OCI-LY1 (cell line): ENCODE measurements around the gene PSMD2.

Source experiments
- H2AFZ ChIP-seq: fragments of 200-600 bp; sonication (generic), shearing (Covaris generic); 2 replicates; pipeline ENCODE4 v1.6.0; 2014; ENCODE audit warnings: antibody characterized with exemption, mild to moderate bottlenecking, low read length
- H3F3A ChIP-seq: fragments of 200-600 bp; sonication (generic), shearing (Covaris generic); 2 replicates; pipeline ENCODE4 v1.6.0; 2014; ENCODE audit warnings: mild to moderate bottlenecking, antibody characterized with exemption, low read length, moderate library complexity; ENCODE audit not compliant: insufficient read depth
- H3K27ac ChIP-seq: fragments of 200-600 bp; sonication (generic); 2 replicates; pipeline ENCODE4 v1.5.1; 2014; ENCODE audit warnings: low read length, mixed run types, mild to moderate bottlenecking, low read depth; ENCODE audit not compliant: poor library complexity, severe bottlenecking
- H3K27me3 ChIP-seq: fragments of 200-600 bp; sonication (generic); 2 replicates; pipeline ENCODE4 v1.6.0; 2014; ENCODE audit warnings: antibody characterized with exemption, mild to moderate bottlenecking, low read length, moderate library complexity; ENCODE audit not compliant: insufficient read depth
- H3K36me3 ChIP-seq: fragments of 200-600 bp; sonication (generic); 2 replicates; pipeline ENCODE4 v1.6.1; 2014; ENCODE audit warnings: mild to moderate bottlenecking, antibody characterized with exemption, low read length, moderate library complexity, mixed read lengths; ENCODE audit not compliant: insufficient read depth
- H3K4me1 ChIP-seq: fragments of 200-600 bp; sonication (generic); 2 replicates; pipeline ENCODE4 v1.5.1; 2014; ENCODE audit warnings: mild to moderate bottlenecking, low read length, moderate library complexity; ENCODE audit not compliant: insufficient read depth, severe bottlenecking
- H3K4me2 ChIP-seq: fragments of 200-600 bp; sonication (generic), shearing (Covaris generic); 2 replicates; pipeline ENCODE4 v1.6.1; 2014; ENCODE audit warnings: low read length
- H3K4me3 ChIP-seq: fragments of 200-600 bp; sonication (generic); 2 replicates; pipeline ENCODE4 v1.5.1; 2014; ENCODE audit warnings: low read length, low read depth, mild to moderate bottlenecking, mixed read lengths; ENCODE audit not compliant: poor library complexity, severe bottlenecking
- H3K79me2 ChIP-seq: fragments of 200-600 bp; shearing (Covaris generic); 2 replicates; pipeline ENCODE4 v1.6.1; 2016; ENCODE audit warnings: mixed run types, low read length, mixed read lengths; ENCODE audit not compliant: insufficient read depth
- H3K9ac ChIP-seq: fragments of 200-600 bp; sonication (generic), shearing (Covaris generic); 2 replicates; pipeline ENCODE4 v1.6.1; 2014; ENCODE audit warnings: mild to moderate bottlenecking, low read length, mixed read lengths
- H3K9me2 ChIP-seq: fragments of 200-600 bp; sonication (generic), shearing (Covaris generic); 2 replicates; pipeline ENCODE4 v1.6.1; 2014; ENCODE audit warnings: low read depth, mild to moderate bottlenecking, low read length, mixed read lengths
- H3K9me3 ChIP-seq: fragments of 200-600 bp; shearing (Covaris generic); 2 replicates; pipeline ENCODE4 v1.6.1; 2014; ENCODE audit warnings: low read length, mixed read lengths
- H4K20me1 ChIP-seq: fragments of 200-600 bp; sonication (generic), shearing (Covaris generic); 2 replicates; pipeline ENCODE4 v1.6.0; 2016; ENCODE audit warnings: mild to moderate bottlenecking, low read length; ENCODE audit not compliant: insufficient read depth
- CTCF ChIP-seq: fragments of 200-600 bp; sonication (generic), shearing (Covaris generic); IDR thresholded peaks from 2 replicates; pipeline ENCODE4 v1.5.1; 2017; ENCODE audit warnings: mild to moderate bottlenecking, antibody characterized with exemption, low read length, moderate library complexity, mixed read lengths
- EZH2 ChIP-seq: fragments of 200-600 bp; sonication (generic), shearing (Covaris generic); IDR thresholded peaks from 2 replicates; pipeline ENCODE4 v1.8.0; 2017; ENCODE audit warnings: borderline replicate concordance, mixed run types, mild to moderate bottlenecking, antibody characterized with exemption, low read length, moderate library complexity, mixed read lengths

PSMD2 gene

DNA sequence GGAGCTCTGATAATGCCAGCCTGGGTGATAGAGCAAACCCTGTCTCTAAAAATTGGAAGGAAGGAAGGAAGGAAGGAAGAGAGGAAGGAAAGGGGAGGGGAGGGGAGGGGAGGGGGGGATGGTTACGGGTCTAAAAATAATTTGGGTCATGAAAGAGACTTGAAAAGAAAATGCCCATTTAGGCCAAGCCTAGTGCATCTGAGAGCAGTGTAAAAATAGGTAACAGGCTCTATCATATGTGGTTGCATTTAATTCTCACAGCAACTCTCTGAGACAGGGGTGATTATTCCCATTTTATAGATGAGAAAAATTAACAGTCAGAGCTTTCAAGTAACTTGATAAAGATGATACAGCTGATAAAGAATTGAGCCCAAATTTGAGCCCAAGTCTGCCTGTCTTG, 26.8 kb upstream of the PSMD2 start:
- no peak overlapping the region for H3K4me2 ChIP-seq
- peaks cover 9% of the 10 kb centered on the region; the same call in 1 of the 2 replicates for H3K27me3 ChIP-seq
- H2AFZ ChIP-seq, result no peak overlapping the region
- H3K4me1 ChIP-seq, result no peaks in the 10 kb centered on the region
- no peaks in the 10 kb centered on the region for H3K9me2 ChIP-seq
- H3K27ac ChIP-seq, result no peak overlapping the region
- H4K20me1 ChIP-seq, result no peaks in the 10 kb centered on the region
- H3K9me3 ChIP-seq, result no peaks in the 10 kb centered on the region
- no peaks in the 10 kb centered on the region for H3F3A ChIP-seq
- no peaks in the 10 kb centered on the region for H3K36me3 ChIP-seq
- H3K4me3 ChIP-seq, result no peak overlapping the region
- TF ChIP-seq CTCF (no peak), EZH2 (no peak)
- no peaks in the 10 kb centered on the region for H3K79me2 ChIP-seq
- H3K9ac ChIP-seq, result no peak overlapping the region

- TF ChIP-seq EZH2, result no peak
- no peak for TF ChIP-seq CTCF
- no peak overlapping the region for H3K4me3 ChIP-seq
These were observed 23.7 kb upstream of the PSMD2 start for GRCh38 chr3:184275381-184275701.

DNA sequence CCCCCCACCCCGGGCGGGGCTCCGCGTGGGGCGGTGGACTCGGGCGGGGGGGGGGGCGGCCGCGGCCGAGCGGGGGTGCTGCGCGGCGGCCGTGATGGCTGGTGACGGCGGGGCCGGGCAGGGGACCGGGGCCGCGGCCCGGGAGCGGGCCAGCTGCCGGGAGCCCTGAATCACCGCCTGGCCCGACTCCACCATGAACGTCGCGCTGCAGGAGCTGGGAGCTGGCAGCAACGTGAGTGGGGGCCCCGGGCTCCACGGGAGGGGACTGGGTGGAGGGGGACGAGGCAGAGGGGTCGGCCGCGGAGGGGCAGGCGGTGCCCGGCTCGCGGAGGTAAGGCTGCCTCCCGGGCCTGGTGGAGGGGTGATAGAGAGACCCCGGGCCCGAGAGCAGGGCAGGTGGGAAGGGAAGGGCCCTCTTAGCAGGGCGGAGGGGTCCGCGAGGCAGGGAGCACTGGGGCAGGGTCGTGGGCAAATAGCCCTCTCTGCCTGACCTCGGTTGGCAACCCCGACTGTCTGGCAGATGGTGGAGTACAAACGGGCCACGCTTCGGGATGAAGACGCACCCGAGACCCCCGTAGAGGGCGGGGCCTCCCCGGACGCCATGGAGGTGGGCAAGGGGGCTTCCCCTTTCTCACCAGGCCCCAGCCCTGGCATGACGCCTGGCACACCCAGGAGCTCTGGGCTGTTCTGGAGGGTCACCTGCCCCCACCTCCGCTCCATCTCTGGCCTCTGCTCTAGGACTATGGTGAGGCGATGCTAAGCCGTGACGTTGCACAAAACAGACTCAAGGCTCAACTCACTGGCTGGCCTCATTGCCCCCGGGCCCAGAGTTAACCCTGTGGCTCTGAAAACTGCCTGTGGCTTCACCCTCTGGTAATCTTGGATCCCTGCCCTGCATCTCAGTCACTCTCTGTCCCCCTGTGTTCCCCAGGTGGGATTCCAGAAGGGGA, 22.8 kb upstream of the PSMD2 start, which contains the start of gene ECE2:
Gene ECE2 (plus strand): TSS at position 62 of the 950 bp plus-strand sequence. CDS start 132 bp downstream, at position 194.
- H3K36me3 ChIP-seq, result no peaks in the 10 kb centered on the region
- H3F3A ChIP-seq, result no peaks in the 10 kb centered on the region
- H3K4me1 ChIP-seq, result no peaks in the 10 kb centered on the region
- no peak within 1 kb of the TSS for H3K27ac ChIP-seq
- peaks cover 8% of the 10 kb centered on the region; the same call in 1 of the 2 replicates for H3K27me3 ChIP-seq
- no peaks in the 10 kb centered on the region for H3K9me2 ChIP-seq
- TF ChIP-seq CTCF (no peak), EZH2 (no peak)
- H3K4me2 ChIP-seq, result no peak within 1 kb of the TSS
- no peaks in the 10 kb centered on the region for H3K9me3 ChIP-seq
- H4K20me1 ChIP-seq, result no peaks in the 10 kb centered on the region
- no peak within 1 kb of the TSS for H3K9ac ChIP-seq
- H2AFZ ChIP-seq, result no peak within 1 kb of the TSS
- H3K4me3 ChIP-seq, result no peak within 1 kb of the TSS
- no peaks in the 10 kb centered on the region for H3K79me2 ChIP-seq

More at GRCh38 chr3:184275381-184275701, 23.7 kb upstream of the PSMD2 start:
- H3K9me3 ChIP-seq, result no peaks in the 10 kb centered on the region
- H3K4me1 ChIP-seq, result no peaks in the 10 kb centered on the region
- no peaks in the 10 kb centered on the region for H4K20me1 ChIP-seq
- no peak overlapping the region for H3K27ac ChIP-seq
- H3K27me3 ChIP-seq, result peaks cover 10% of the 10 kb centered on the region; the same call in 1 of the 2 replicates
- no peak overlapping the region for H3K4me2 ChIP-seq
- H3F3A ChIP-seq, result no peaks in the 10 kb centered on the region
- H3K79me2 ChIP-seq, result no peaks in the 10 kb centered on the region
- H3K9me2 ChIP-seq, result no peaks in the 10 kb centered on the region
- H3K9ac ChIP-seq, result no peak overlapping the region
- no peaks in the 10 kb centered on the region for H3K36me3 ChIP-seq
- no peak overlapping the region for H2AFZ ChIP-seq
